RWPE1 (cell line): ENCODE results near the gene SETBP1.

Experiments
- CTCF ChIA-PET: fragments of 350-600 bp; sonication (Branson Sonifier 250); formaldehyde crosslinking; extraction: SDS; loops from one replicate; lab custom pipeline; 2021; lab: Yijun Ruan, JAX
- POLR2A ChIA-PET: fragments of 400-600 bp; formaldehyde crosslinking; extraction: SDS; loops from one replicate; lab custom pipeline; 2020; ENCODE audit warnings: antibody characterized with exemption; ENCODE audit not compliant: low non-redundant PET; lab: Yijun Ruan, JAX
- DNase-seq: peaks from one replicate; pipeline ENCODE4 v3.0.0; 2012; ENCODE audit warnings: low spot score
- H3K27ac ChIP-seq: fragments of 450-650 bp; 2 replicates; pipeline ENCODE4 v1.5.1; 2017
- TF ChIP-seq, protein P1 (sequence below): fragments of 450-650 bp; conservative IDR thresholded peaks from 2 replicates; pipeline ENCODE4 v1.5.1; 2017; ENCODE audit warnings: low read depth, mild to moderate bottlenecking

The SETBP1 gene

DNA sequence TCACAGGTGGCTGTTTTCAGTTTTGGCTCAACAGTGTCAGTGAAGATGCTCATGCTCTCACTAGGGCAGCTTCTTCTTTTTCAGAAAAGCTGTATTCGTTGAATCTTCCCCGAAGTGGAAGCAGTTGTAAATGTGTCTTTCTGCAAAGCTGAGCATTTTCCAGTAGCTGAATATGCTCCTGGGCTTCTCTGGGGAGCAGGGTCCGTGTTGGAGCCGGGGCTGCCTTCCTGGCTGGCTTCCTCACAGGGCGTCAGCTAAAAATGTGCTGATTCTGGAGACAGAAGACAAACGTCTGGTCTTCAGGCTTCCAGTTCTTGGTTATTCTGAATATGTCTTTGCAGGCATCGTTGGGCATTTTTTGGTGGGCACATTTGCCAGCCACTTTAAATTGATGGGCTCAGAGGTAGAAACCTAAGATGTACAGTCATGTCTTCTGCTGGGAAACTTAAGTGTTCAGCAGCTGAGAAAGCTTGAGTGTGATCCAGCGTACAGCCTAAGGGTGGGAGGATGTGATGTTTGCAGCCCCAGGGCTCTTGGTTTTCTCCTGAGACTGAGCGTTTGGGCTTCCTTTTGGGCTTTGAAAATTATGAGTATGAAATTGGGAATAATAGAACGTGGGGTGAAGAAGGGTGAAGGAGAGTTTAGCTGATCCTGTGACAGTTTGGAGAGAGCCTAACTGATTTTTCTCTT lies 19.0 kb downstream of the SETBP1 start:
- POLR2A ChIA-PET = no interaction called here
- DNase-seq = no peak
- no peak overlapping the region for H3K27ac ChIP-seq
- CTCF ChIA-PET = interaction anchor here (0.7 kb wide), 1 partner anchor 72 kb away, joined by 3 read pairs; no protein-coding TSS in a partner anchor
- TF ChIP-seq, protein P1, sequence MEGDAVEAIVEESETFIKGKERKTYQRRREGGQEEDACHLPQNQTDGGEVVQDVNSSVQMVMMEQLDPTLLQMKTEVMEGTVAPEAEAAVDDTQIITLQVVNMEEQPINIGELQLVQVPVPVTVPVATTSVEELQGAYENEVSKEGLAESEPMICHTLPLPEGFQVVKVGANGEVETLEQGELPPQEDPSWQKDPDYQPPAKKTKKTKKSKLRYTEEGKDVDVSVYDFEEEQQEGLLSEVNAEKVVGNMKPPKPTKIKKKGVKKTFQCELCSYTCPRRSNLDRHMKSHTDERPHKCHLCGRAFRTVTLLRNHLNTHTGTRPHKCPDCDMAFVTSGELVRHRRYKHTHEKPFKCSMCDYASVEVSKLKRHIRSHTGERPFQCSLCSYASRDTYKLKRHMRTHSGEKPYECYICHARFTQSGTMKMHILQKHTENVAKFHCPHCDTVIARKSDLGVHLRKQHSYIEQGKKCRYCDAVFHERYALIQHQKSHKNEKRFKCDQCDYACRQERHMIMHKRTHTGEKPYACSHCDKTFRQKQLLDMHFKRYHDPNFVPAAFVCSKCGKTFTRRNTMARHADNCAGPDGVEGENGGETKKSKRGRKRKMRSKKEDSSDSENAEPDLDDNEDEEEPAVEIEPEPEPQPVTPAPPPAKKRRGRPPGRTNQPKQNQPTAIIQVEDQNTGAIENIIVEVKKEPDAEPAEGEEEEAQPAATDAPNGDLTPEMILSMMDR = no peak

DNA sequence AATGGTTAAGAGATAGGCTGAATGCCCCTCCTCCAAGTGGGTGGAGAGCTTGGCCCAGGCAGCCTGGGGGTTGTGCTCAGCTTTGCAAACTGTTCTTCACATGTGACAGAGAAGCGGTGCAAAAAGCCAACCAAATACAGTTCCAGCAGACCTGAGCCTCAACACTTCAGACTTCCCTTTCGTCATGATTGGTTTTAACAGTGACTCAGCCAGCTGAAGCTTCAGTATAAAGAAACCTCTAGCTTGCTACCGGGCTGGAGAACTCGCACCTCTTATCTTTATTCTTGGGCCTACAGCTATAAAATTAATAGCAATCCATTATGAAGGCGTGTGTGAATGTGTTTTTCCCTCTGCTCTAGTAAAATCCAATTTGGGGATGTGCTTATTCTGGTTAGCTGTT lies 20.0 kb downstream of the SETBP1 start:
- ChIA-PET POLR2A (no interaction called here), CTCF (interaction anchor here (0.7 kb wide), 1 partner anchor 71 kb away, joined by 3 read pairs; no protein-coding TSS in a partner anchor)
- TF ChIP-seq, protein P1 = no peak
- H3K27ac ChIP-seq = no peak overlapping the region
- DNase-seq = no peak

DNA sequence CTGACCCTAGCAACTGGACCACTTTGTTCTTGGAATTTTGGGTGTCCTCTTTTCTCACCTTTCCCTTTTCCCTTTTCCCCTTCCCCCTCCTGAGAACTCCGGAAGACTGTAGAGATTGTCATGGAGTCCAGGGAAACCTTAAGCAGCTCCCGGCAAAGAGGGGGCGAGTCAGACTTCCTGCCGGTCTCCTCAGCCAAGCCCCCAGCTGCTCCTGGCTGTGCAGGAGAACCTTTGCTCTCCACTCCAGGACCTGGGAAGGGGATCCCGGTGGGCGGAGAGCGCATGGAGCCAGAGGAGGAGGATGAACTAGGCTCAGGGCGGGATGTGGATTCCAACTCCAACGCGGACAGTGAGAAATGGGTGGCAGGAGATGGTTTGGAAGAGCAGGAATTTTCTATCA lies 20.5 kb downstream of the SETBP1 start:
- CTCF ChIA-PET = no interaction called here
- DNase-seq = no peak
- TF ChIP-seq, protein P1 = no peak
- POLR2A ChIA-PET = no interaction called here
- H3K27ac ChIP-seq = no peak overlapping the region

DNA sequence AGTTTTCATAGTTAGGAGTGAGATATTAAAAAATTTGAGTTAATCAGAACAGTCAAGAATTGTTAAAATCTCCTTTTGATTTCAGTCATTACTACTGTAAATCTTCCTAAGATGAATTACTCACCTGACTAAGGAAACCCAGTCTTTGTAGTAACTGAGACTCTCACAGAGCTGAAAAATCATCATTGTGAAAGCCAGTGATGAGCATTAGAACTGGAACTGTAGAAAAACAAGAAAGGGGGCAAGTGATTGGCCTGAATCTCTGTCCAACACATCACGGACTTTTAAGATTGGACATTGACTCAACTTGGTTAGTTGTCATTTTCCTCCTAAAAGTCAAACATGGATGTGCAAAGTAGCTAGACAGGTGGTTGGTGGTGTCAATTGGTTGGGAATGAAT lies 21.9 kb downstream of the SETBP1 start:
- CTCF ChIA-PET = no interaction called here
- POLR2A ChIA-PET = no interaction called here
- H3K27ac ChIP-seq = no peak overlapping the region
- DNase-seq = no peak
- TF ChIP-seq, protein P1 = no peak

DNA sequence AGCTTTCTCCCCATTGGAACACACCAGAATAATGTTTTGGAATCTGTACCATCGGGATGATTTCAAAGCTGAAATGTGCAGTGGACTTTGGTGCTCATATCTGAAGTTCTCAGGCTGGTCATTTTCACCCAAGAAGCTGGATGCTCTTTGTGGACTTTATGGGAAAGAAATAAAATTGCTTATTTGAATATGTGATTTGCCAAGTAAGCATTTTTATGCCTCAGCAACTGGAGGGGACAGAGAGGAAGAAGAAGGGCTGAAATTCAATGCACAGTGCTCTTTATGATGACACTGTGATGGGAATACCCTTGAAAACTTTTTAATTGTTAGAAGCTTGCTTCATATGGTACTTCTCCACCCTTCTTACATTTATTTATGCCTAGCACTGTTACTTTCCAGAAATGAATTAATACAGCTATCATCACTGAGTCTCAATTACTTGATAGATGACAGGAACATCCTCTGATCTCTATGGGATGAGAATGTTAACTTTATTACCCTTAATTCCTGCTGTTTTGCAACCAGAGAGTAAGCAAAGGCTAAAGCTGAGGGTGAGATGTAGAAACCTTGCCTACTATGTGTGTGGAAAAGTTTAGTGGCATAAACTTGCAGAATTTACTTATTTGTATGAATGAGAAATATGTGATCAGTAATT lies 23.6 kb downstream of the SETBP1 start:
- TF ChIP-seq, protein P1 = no peak
- CTCF ChIA-PET = interaction anchor here (0.5 kb wide), 1 partner anchor 632 kb away, joined by 3 read pairs; no protein-coding TSS in a partner anchor
- DNase-seq = no peak
- POLR2A ChIA-PET = no interaction called here
- no peak overlapping the region for H3K27ac ChIP-seq

DNA sequence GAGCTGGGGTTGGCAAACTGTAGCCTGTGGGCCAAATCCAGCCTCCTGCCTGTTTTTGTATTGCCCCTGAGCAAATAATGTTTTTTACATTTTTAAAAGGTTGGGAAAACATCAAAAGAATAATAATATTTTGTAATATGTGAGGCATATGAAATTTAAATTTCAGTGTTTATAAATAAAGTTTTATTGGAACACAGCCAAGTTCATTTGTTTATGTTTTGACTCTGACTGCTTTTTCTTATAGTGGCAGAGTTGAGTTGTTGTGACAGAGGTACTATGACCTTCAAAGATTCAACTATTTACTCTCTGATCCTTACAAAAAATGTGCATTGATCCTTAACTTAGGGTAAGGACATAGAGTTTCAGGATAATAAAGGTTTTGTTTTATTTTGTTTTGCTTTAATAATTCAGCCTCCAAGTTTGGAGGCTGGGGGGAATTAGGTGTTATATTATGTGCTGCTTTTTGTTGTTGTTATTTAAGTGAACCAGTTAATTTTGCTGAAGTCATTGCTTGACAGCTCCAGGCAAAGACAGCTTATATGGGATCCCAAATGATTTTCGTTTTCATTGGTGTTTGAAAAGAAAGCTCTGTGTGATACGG lies 24.5 kb downstream of the SETBP1 start:
- DNase-seq = no peak
- POLR2A ChIA-PET = no interaction called here
- H3K27ac ChIP-seq = no peak overlapping the region
- CTCF ChIA-PET = no interaction called here
- TF ChIP-seq, protein P1 = no peak
